ENCODE data around the gene ZDHHC1. TPM values are rescaled to one million over a fixed set of nuclear protein-coding genes. Genes with fewer than 3 reads are reported as not detected.

Gene ZDHHC1
- polyA plus RNA-seq, 1 of the 3 experiments (the other 2 are of a cell fraction), result 15.8 TPM

GRCh38 chr16:67350324-67350723 lies 66.0 kb downstream of the ZDHHC1 start (continued):
- TF ChIP-seq REST (IDR thresholded peaks at IDR 0.05; ENCODE audit: low read depth, low read length) (no peak), FOSL2 (IDR thresholded peaks at IDR 0.05; ENCODE audit: borderline replicate concordance, low read depth) (no peak), RXRA (IDR thresholded peaks at IDR 0.05; ENCODE audit: borderline replicate concordance, low read depth) (no peak), FOXM1 (IDR thresholded peaks at IDR 0.05; ENCODE audit: low read depth) (no peak), FOXJ3 (CRISPR knock-in tag; IDR thresholded peaks at IDR 0.05) (no peak), NFIC (IDR thresholded peaks at IDR 0.05; ENCODE audit: borderline replicate concordance) (no peak), JUND (IDR thresholded peaks at IDR 0.05) (no peak), USF2 (IDR thresholded peaks at IDR 0.05; ENCODE audit: borderline replicate concordance, low read depth, low read length) (no peak), SIN3A (IDR thresholded peaks at IDR 0.05; ENCODE audit: borderline replicate concordance, low read depth, low read length) (no peak), POLR2AphosphoS5 (IDR thresholded peaks at IDR 0.05; ENCODE audit: low read depth, low read length) (no peak), IRF3 (IDR thresholded peaks at IDR 0.05; ENCODE audit: low read depth, low read length) (no peak), RCOR1 (IDR thresholded peaks at IDR 0.05; ENCODE audit: low read length) (no peak)

GRCh38 chr16:67349172-67349571 lies 67.1 kb downstream of the ZDHHC1 start:
- no peaks in the 10 kb centered on the region for H3K79me2 ChIP-seq (ENCODE audit: insufficient read depth)
- no peaks in the 10 kb centered on the region for H4K20me1 ChIP-seq (ENCODE audit: insufficient read depth)
- H3K4me2 ChIP-seq, result no peak overlapping the region
- CTCF ChIA-PET, result interaction anchor here (1.0 to 2.6 kb wide), 4 partner anchors 10 to 116 kb away, joined by 3 to 10 read pairs (median 4); partner anchors contain the start of genes KCTD19 and LRRC36
- H3F3A ChIP-seq (replicated peaks; ENCODE audit: insufficient read depth), result no peaks in the 10 kb centered on the region
- no peaks in the 10 kb centered on the region for H3K27me3 ChIP-seq (ENCODE audit: insufficient read depth)
- H3K9ac ChIP-seq, result no peak overlapping the region
- no peaks in the 10 kb centered on the region for H3K9me3 ChIP-seq
- no peaks in the 10 kb centered on the region for H3K36me3 ChIP-seq (replicated peaks in 1 of 2; ENCODE audit: control insufficient read depth in 1 of 2, insufficient read depth in 2 of 2, low read length in 1 of 2)
- peak; percentile 33 for DNase-seq
- no peak overlapping the region for H2AFZ ChIP-seq (ENCODE audit: low read depth)
- H3K4me1 ChIP-seq (ENCODE audit: control insufficient read depth in 1 of 2, insufficient read depth in 2 of 2, low read depth in 1 of 2, low read length in 1 of 2), result no peaks in the 10 kb centered on the region
- H3K4me3 ChIP-seq (ENCODE audit: low read depth in 2 of 2, low read length in 1 of 2), result no peak overlapping the region
- TF ChIP-seq RXRA (IDR thresholded peaks at IDR 0.05; ENCODE audit: borderline replicate concordance, low read depth) (no peak), FOXJ3 (CRISPR knock-in tag; IDR thresholded peaks at IDR 0.05) (no peak), ELF1 (IDR thresholded peaks at IDR 0.05) (no peak), ZBTB33 (IDR thresholded peaks at IDR 0.05; ENCODE audit: borderline replicate concordance, low read depth) (no peak), FOSL2 (IDR thresholded peaks at IDR 0.05; ENCODE audit: borderline replicate concordance, low read depth) (no peak), CTCF (IDR thresholded peaks at IDR 0.05) (peak; percentile 70), RAD21 (IDR thresholded peaks at IDR 0.05; ENCODE audit: low read length) (peak; percentile 45)
- no peaks in the 10 kb centered on the region for H3K9me2 ChIP-seq
- no peak overlapping the region for H3K27ac ChIP-seq (ENCODE audit: low read depth in 2 of 2, low read length in 1 of 2)
- POLR2A ChIA-PET, result no interaction called here
